ENCODE data around the gene ANXA6.

ANXA6 gene

DNA sequence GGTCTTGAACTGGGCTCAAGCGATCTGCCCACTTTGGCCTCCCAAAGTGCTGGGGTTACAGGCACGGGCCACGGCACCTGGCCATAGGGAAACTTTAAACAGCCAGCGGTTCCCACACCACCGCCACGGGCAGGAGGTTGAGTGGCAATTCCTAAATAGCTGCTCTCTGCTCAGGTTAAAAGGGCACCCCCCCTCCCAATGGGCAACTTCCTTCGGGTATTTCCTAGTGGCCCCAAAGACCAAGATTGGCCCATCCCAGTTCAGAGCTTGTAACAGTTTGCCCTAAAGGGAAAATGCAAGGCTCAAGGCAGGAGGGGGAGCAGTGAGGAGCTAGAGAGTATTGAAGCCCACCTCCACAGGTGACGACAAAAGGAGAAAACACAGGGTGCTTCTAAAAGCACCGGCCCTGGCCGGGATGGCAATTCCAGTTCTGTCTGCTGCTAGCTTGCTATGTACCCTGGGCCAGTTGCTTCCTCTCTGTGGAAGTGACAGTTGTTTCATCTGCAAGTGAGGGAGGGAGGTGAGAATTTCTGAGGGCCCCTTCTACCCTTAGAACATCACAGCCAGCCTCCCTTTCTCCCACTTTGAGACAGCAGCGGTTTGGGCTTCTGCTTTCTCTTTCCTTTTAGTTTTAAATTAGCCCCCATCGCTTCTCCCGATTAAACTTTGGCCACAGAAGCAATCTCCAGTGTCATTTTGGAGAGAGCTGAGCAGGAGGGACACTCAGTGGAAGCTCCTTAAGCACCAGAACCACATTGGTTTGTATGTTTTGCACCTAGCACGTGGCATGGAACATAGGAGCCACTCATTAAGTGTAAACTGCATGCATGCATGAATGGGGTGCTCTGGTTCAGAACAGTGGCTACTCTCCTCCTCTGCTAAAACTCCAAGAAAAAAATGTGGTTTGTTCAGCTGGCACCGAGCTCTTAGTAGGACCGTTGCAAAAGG is 59.5 kb downstream of the ANXA6 start:
- no peak for DNase-seq

DNA sequence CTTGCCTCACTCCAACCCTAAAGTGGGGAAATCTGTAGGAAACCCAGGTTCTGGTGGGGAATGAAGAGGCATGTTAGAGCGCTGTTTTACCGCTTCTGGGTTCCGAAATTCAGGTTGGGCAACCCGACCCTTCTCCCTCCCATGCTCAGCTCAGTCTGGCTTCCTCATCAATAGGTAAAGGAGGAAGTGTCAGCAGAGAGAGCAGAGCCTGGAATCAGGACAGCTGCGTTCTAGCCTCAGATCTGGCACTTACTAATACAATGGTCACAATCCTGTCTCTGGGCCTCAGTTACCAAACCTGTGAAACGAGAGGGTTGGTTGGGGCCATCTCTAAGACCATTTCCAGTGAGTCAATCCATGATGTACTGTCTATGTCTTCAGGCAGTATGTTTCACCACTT is 60.5 kb downstream of the ANXA6 start:
- DNase-seq, result no peak

DNA sequence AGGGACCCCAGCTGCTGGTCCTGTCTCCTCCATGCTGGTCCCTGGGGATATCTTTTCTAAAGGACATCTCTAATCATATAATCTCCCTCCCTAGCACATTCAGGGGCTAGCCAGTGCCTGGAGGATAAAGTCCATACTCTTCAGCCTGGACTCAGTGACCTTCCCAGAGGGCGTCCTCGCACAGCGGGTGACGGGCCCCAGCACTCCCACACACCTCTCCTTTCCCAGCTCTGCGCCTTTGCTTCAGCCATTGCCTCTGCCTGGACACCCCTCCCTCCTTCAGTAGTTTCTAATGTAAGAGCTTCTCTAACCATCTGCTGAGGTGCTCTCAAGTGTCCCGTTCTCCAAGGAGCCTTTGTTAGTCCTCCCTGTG is 61.6 kb downstream of the ANXA6 start:
- DNase-seq, result no peak

DNA sequence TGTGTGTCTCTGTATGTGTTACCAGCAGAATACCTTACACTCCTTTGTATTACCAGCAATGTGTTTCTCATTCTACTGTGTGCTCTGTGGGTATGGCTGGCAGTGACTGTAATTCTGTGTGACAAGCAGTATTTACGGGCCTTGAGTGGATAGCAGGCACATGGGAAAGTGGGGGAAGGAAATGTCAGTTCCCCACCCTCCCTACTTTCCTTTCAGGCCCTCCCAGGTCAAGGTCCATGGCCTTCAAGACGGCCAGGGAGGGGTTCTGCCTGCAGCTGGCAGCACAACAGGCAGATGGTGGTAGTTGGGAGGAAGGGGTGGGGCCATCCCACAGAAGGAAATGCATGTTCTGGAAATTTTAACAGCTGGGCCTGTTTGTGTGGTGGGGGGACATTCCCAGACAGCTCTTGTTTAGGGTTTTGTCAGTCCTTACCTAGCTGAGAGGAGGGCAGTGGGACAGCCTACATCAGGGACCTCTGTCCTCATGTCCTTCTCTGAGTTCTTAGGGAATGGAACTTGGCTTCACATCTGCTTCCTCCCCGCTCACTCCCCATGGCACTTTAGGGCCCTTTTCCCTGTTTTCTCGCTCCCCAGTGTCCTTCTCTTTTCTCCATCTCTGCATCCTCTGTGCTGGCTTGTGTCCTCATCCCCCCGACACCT is 62.1 kb downstream of the ANXA6 start:
- no peak for DNase-seq

DNA sequence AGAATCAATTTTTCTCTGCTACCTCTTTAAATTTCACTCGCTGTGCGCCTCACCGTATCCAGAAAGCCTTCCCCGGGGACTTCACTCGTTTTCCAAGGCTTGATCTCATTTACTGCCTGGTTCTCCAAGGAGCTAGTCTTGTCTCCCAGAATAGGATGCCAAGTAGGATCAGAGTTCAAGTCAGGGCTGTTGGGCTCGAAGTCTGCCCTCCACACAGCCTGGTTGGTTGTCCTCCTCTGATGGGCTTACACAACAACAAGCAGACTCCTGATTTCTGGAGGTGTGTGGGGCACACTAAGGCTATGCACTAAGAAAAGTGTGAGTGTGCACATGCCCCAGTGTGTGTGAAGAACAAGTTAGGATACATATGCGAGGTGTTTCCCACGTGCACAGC is 62.7 kb downstream of the ANXA6 start:
- DNase-seq, result no peak

DNA sequence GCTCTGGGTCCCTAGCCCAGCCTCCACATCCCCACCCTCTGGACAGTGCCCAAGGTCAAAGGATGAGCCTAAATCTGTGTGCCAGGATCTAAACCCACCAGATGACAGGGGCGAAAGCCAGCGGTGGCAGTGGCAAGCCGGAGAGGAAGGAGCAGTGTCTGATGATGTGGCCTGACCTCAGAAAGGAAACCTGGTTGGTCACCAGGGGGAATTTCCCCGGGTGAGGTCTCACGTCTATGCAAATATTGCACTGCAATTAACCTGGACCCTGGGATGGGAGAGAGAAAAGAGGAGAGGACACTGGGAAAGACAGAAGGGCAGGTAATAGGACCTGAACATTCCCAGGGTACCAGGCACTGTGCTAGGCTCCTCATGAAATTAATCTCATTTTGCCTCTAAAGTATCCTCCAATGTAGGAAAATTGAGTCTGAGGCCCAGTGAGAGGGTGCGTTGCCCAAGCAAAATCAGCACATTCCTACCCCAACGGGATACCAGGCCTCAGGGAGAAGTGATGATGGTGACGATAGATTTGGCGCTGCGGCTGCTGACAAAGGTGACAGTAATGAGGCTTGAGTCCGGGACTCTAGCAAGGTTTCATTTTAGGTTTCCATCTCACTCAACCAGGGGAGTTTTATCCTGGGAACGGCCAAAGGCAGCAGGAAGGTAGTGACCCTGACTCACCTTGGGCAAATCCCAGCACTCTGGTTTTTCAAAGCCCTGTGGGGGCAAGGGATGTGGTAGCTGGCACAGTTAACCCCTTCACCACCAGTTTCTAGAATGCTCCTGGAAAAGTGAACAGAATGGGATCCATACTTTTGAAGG is 63.3 kb downstream of the ANXA6 start:
- DNase-seq, result no peak

DNA sequence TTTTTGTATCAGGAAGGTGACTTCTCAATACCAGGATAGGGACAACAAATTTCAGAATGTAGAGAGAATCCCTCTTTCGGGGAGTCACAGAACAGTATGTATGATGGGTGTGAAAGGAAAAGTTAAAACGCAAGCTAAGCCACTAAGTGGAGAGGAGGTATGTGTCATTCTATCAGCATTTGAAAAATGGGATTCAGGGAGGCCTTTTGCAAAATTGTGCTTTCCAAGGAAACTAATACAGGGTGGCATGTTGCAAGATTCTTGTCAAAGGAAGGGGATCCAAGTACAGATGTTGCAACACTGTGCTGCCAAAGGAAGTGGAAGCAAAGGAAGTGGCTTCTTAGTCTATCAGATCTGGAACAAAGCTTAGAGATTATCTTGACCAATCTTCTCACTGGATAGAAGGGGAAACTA is 64.1 kb downstream of the ANXA6 start:
- peak; percentile 89 to 95 for DNase-seq

DNA sequence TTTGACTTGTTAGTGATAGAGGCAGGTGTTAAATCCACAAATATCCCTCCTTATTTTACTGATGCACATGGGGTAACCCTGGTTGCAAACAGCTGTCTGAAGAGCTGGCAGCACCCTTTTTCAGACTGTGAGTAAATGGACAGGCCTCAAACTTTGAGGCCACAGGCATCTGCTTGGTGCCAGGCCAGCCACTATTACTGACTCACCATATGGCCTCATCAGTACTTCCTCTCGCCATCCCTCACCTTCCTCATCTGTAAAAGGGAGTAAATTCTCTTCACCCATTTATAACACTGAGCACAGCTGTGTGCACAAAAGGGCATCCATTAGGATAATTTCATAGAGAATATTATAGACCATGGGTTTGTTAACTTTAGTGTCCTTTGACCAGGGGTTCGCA is 64.8 kb downstream of the ANXA6 start:
- DNase-seq, result peak; percentile 59 to 84

DNA sequence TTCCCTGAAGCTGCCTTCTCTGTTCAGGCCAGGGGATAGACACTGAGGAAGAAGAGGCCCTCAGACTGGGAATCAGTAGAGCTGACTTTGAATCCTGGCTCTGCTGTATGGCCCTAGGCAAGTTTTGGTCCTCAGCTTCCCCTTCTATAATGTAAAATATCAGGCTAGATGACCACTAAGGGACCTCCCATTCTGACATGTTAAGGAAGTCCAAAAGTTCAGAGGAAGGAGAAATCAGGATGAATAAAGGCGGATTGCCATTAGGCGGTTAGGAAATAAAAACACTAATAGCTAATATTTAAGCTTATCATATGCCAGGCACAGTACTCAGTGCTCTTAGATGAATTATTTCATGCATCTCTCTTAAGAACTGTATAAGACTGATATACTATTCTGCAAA is 67.9 kb downstream of the ANXA6 start:
- no peak for DNase-seq

DNA sequence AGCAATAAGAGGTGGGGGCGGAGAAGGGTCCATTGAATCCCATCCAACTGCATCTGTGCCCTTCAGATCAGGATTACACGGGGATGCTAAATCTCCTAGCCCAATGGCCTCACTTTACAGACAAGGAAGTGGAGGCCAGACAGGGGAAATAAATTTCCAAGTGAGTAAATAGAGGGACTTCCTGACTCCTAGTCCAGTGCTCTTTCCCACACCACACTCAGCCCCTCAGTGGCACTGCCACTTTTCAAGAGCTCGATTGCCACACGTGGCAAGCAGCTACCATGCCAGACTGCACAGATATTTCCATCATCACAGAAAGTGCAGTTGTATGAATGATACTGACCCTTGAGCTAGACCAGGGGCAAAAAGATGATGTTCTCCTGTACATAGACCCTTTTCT is 68.6 kb downstream of the ANXA6 start:
- DNase-seq, result no peak

DNA sequence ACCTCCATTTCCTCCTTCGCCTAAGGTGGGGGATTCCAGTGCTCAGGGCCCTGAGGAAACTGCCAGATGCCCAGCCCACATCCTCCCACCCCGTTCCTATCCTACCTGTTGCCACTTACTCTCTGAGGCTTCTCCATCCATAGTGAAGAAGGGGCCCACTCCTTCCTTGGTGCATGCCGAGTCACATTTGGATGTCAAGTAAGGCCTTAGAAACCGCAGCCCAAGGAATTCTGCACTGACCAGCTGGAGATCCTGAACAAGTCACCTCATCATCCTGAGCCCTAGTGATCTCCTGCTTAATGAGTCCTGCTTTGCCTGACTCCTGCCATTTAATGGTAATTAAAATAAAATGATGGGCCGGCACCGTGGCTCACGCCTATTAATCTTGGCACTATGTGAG is 70.1 kb downstream of the ANXA6 start:
- DNase-seq, result no peak

DNA sequence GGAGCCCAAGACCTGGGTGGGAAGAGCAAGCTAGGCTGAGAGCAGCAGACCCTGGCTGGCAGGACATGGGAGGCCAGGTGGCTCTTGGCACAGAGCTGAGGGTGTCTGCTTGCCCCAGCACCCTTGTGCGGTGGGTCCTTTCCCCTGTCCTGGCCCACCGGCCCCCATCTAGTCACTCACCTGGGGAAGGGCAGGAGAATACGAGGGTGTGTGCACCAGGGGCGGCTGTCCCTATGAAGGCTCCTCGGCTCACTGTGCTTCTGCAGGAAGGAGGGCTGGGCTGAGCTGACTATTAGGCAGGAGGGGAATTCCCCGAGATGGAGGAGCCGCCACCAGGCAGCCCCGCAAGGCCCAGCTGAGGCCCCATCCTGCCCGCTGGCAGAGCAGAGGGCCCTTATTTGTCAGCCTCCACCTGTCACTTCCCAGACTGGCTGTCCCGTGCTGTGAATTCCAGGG is 70.6 kb downstream of the ANXA6 start:
- no peak for DNase-seq

DNA sequence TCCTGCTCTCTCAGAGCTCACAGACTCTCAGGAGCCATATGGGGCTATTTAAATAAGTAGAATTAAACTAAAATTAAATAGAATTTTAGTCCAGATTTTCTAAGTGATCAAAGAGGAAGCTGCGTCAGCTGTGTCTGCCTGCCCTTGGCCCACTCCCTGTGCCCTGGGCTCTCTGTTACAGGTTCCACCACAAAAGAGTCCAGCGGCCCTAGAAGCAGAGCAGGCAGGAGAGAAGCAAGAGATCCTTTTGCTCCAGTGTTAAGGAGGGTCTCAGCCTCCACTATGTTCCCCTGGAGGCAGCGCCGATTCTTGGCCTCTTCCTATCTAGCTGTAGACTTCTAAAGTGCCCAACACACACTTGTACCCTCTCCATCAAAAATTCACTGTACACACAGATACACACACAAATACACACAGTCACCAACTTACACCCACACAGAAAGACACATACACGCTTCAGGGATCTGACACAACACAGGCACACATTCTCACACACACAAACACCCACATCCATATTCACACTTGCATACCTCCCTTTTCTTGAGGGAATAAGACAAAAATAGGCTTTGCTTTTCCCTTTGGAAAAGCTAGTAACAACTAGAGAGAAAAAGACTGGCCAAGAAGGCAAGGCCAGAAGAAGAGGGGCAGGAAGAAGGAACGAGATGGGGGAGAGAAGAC is 71.2 kb downstream of the ANXA6 start:
- DNase-seq, result no peak

DNA sequence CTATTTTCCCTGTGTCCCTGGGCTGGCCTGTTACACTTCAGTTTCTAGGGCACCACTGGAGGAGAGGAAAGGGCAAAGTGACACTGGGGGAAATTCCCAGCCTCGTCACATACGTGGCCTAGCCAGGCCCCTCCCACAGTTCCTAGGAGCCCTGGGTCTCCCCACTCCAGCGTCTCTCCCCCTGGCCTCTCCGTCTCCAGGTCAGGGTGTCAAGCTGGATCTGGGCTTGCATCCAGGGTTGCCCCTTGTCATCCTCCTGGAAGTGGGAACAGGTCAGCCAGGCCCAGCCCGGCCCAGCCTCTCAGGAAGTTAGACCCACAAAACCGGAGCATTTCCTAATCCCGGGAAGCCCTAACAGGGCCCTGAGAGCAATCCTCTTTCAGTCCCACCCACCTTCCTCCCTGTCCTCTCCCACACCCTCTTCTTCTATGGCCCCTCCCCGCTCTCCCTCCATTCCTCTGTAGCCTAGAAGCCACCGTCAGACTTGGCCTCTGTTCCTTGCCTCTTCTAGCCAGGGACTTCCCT is 72.0 kb downstream of the ANXA6 start:
- no peak for DNase-seq

DNA sequence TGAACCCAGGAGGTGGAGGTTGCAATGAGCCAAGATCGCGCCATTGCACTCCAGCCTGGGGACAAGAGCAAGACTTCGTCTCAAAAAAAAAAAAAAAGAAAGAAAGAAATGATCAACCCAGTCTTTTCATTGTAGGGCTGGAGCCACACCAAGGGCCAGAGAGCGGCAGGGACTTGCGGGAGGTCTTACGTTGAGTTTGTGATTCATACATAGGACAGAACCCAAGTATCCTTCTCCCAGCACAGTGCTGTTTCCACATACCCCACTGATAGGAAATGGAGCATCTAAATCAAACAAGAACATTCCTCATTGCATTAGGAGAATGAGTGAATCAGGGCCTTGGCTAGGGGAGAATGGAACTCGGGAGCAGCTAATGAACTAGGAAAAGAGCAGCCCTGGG is 73.2 kb downstream of the ANXA6 start:
- no peak for DNase-seq

DNA sequence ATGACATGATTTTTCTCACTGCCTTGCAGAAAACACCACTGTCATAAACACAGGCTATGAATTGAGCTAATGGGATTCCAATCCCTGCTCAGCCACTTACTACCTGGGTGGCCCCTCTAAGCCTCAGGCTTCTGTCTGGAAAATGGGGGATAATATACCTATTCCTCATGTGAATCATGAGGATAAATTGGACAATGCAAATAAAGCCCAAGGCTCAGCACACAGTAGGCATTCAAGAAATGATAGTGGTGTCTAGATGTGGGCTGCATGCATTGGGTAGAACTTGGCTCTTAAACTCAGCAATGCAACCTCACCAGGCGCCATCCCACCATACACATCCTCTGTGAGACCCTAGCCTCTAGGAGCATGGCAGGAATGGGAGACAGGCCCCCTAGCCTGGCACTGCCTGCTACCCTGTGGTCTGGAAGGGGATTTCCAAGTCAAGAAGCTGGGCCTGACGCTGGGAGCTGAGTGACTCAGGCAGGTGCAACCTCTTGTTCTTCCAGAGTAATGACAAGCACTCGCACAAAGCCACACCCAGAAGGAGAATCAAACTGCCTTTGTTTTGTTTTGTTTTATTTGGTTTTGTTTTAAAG is 74.4 kb downstream of the ANXA6 start:
- DNase-seq, result peak; percentile 22 to 31

DNA sequence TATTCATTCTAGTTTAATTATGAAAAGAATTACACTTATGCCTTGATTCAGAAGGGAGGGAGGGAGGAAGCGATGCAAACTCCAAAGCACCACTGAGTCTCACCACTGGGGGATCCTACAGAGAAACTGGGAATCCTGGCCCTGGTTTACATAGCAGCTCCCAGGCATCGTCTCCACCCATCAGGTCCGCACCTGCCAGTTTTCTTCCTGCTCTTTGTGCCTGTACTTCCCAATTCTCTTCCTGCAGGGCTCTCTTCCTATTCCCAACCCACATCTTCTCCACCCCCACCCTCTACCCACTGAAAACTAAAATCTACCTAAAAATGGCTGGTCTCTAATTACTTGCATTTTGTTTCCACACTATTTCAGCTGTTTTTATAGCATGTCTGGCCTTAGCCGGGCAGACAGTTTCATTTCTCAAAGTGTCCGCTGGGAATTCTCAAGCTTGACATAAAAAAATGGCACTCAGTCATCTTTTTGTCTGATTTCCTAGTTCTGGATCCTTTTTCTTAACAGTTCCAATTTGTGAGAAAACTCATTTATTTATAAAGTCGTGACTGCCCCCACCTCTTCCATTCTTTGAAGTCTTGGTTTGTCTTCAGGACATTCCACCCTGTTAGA is 75.2 kb downstream of the ANXA6 start:
- DNase-seq, result peak in 1 of 2 experiments; percentile 51

DNA sequence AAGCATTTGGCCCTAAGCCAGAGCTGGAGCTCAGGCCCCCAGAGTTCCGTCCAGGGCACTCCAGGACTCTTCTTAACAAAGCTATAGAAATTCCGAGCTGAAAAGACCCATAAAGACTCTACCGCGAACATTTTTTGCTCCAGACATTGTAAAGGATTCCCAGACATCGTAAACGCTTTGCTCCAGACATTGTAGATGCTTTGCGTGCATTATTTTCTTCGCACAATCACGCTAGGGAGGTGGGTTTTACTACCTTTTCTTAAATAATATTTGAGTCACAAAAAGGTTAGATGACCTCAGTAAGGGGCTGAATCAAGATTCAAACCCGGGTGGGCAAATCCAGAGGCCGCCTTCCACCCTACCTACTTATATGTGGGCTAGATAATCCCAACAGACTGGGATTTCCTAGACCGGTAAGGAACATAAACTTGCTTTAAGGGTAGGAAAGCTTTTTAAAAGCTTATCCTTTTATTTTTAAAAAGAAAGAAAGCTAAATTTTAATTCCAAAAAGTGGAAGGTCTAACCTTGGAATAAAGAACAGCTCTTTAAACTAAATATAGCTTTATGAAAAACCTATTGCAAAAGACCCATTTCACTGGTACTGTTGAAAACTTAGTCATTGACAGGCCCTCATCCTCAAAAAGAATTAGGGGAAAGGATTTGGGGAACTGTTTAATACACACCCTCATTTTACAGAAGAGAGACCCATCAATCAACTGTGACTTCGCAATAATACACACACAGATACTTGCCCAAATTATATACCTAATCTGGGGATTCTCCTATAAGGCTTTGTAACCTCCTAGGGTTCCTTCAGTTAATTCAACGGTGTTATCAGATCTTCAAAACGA is 75.9 kb downstream of the ANXA6 start:
- no peak for DNase-seq

DNA sequence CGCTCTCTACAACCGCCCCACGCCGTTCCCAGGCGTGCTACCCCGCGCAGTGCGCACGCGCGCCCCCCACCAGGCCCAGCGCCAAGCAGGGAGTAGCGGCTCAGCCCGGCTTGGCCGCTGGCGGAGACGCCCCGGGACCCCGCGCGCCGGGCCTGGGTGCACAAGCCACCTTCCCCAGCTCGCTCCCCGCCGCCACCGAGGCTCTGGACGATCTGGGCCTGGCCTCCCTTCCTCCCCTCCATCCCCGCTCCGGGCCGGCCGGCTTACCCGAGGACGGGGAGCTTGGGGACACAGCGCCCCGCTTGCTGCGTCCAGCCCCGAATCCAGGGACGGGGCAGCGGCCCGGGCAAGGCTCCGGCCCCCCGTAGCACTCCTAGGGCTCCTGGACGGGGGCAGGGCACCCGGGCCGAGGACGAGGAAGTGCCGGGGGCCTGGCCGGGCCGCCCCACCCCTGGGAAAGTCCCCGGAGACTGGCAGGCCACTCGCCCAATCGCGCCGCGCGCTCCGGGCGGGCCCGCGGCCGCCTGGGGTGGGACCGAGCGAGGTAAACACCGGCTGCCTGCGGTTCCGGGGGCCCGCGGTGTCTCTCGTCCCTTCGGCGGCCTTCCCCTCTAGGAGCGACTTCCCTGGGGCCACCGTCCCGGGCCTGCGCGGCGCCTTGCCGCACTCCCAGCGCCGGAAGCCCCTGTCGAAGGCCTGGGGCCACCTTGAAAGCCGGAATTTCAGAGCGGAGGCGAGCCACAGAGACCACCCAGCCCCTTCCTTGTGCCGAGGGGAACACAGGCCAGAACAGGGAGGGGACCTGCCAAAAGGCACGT is 76.8 kb downstream of the ANXA6 start, which contains the start of gene TNIP1:
Gene TNIP1 (minus strand): TSS at position 422 of the 818 bp plus-strand sequence. CDS start 15,939 bp downstream, outside the sequence.
- peak; percentile 76 to 89 for DNase-seq

Measured in SW 1271 (cell line).